Mononuclear cell (primary cell): Measurements from ENCODE around the gene INPP5D. TPM values are rescaled to one million over a fixed set of nuclear protein-coding genes. Genes with fewer than 3 reads are reported as not detected.
"Not testable (repeated sequence)": the region's sequence is repeated elsewhere in the genome, so short reads cannot be mapped to it uniquely, and the experiment has no call there.

ENCODE experiments used
- H3K27me3 ChIP-seq: 2 replicates; pipeline ENCODE4 v1.6.0; 2011; ENCODE audit warnings: low read length, control low read depth; ENCODE audit not compliant: insufficient read depth
- H3K4me1 ChIP-seq: 2 replicates; pipeline ENCODE4 v1.5.1; 2011; ENCODE audit warnings: mild to moderate bottlenecking, low read length, control low read depth; ENCODE audit not compliant: insufficient read depth
- H3K4me3 ChIP-seq: 2 replicates; pipeline ENCODE4 v1.5.1; 2011; ENCODE audit warnings: mild to moderate bottlenecking, low read length, moderate library complexity
- H3K9me3 ChIP-seq: 2 replicates; pipeline ENCODE4 v1.5.1; 2011; ENCODE audit warnings: low read depth, mild to moderate bottlenecking, control low read depth, low read length
- total RNA-seq: library from RNA; depleted of rRNA; stranded (reverse); fragments of >200 nt; gene quantifications from one replicate; pipeline ENCODE4 v1.2.3, GENCODE V29; 2012

Gene INPP5D
- total RNA-seq, 1 donor, result 122 TPM

- H3K4me3 ChIP-seq, result no peak overlapping the region
- no peaks in the 10 kb centered on the region for H3K4me1 ChIP-seq
- H3K9me3 ChIP-seq, result no peaks in the 10 kb centered on the region
- no peaks in the 10 kb centered on the region for H3K27me3 ChIP-seq
Observed at GRCh38 chr2:233152541-233152940, 92.4 kb downstream of the INPP5D start.

GRCh38 chr2:233153146-233153798, 93.1 kb downstream of the INPP5D start:
- Histone ChIP-seq H3K4me3 (no peak overlapping the region), H3K27me3 (no peaks in the 10 kb centered on the region), H3K4me1 (no peaks in the 10 kb centered on the region)

GRCh38 chr2:233156001-233156400, 95.9 kb downstream of the INPP5D start:
- Histone ChIP-seq H3K4me3 (no peak overlapping the region), H3K9me3 (no peaks in the 10 kb centered on the region), H3K4me1 (no peaks in the 10 kb centered on the region), H3K27me3 (no peaks in the 10 kb centered on the region)

More at GRCh38 chr2:233153146-233153798, 93.1 kb downstream of the INPP5D start:
- H3K9me3 ChIP-seq, result no peaks in the 10 kb centered on the region

- H3K4me1 ChIP-seq, H3K27me3 ChIP-seq, H3K4me3 ChIP-seq, H3K9me3 ChIP-seq: not testable (repeated sequence)
Observed at GRCh38 chr2:233156461-233156860, 96.3 kb downstream of the INPP5D start.

- H3K4me1 ChIP-seq, result peaks cover 34% of the 10 kb centered on the region
- no peaks in the 10 kb centered on the region for H3K9me3 ChIP-seq
- H3K27me3 ChIP-seq, result no peaks in the 10 kb centered on the region
- H3K4me3 ChIP-seq, result no peak overlapping the region
Observed at GRCh38 chr2:233161730-233162129, 101.6 kb downstream of the INPP5D start.

GRCh38 chr2:233162770-233163169, 102.6 kb downstream of the INPP5D start:
- Histone ChIP-seq H3K9me3 (no peaks in the 10 kb centered on the region), H3K27me3 (no peaks in the 10 kb centered on the region), H3K4me3 (no peak overlapping the region), H3K4me1 (peaks cover 40% of the 10 kb centered on the region)

- H3K27me3 ChIP-seq, result no peaks in the 10 kb centered on the region
Observed at GRCh38 chr2:233163486-233164103, 103.5 kb downstream of the INPP5D start.

GRCh38 chr2:233164128-233164635, 104.0 kb downstream of the INPP5D start:
- no peak overlapping the region for H3K4me3 ChIP-seq
- H3K27me3 ChIP-seq, result no peaks in the 10 kb centered on the region
- peaks cover 40% of the 10 kb centered on the region for H3K4me1 ChIP-seq
- no peaks in the 10 kb centered on the region for H3K9me3 ChIP-seq

More at GRCh38 chr2:233163486-233164103, 103.5 kb downstream of the INPP5D start:
- Histone ChIP-seq H3K4me1 (peaks cover 40% of the 10 kb centered on the region), H3K9me3 (no peaks in the 10 kb centered on the region), H3K4me3 (no peak overlapping the region)

- Histone ChIP-seq H3K9me3 (no peaks in the 10 kb centered on the region), H3K4me3 (no peak overlapping the region), H3K4me1 (peaks cover 40% of the 10 kb centered on the region), H3K27me3 (no peaks in the 10 kb centered on the region)
Observed at GRCh38 chr2:233164967-233165366, 104.8 kb downstream of the INPP5D start.

GRCh38 chr2:233165543-233165894, 105.4 kb downstream of the INPP5D start:
- H3K4me3 ChIP-seq, result no peak overlapping the region

GRCh38 chr2:233165895-233166661, 105.9 kb downstream of the INPP5D start:
- Histone ChIP-seq H3K27me3 (no peaks in the 10 kb centered on the region), H3K4me3 (no peak overlapping the region), H3K9me3 (no peaks in the 10 kb centered on the region), H3K4me1 (peaks cover 40% of the 10 kb centered on the region)

More at GRCh38 chr2:233165543-233165894, 105.4 kb downstream of the INPP5D start:
- no peaks in the 10 kb centered on the region for H3K9me3 ChIP-seq
- H3K4me1 ChIP-seq, result peaks cover 40% of the 10 kb centered on the region
- H3K27me3 ChIP-seq, result no peaks in the 10 kb centered on the region

- no peaks in the 10 kb centered on the region for H3K9me3 ChIP-seq
- no peaks in the 10 kb centered on the region for H3K27me3 ChIP-seq
- H3K4me3 ChIP-seq, result no peak overlapping the region
- peaks cover 39% of the 10 kb centered on the region for H3K4me1 ChIP-seq
Observed at GRCh38 chr2:233168445-233168844, 108.3 kb downstream of the INPP5D start.

- H3K27me3 ChIP-seq, result no peaks in the 10 kb centered on the region
- no peaks in the 10 kb centered on the region for H3K9me3 ChIP-seq
- peaks cover 35% of the 10 kb centered on the region for H3K4me1 ChIP-seq
- no peak overlapping the region for H3K4me3 ChIP-seq
Observed at GRCh38 chr2:233168919-233169318, 108.8 kb downstream of the INPP5D start.

- Histone ChIP-seq H3K27me3 (no peaks in the 10 kb centered on the region), H3K4me1 (peaks cover 10% of the 10 kb centered on the region), H3K4me3 (no peak overlapping the region), H3K9me3 (no peaks in the 10 kb centered on the region)
Observed at GRCh38 chr2:233171344-233171743, 111.2 kb downstream of the INPP5D start.

- Histone ChIP-seq H3K9me3 (no peaks in the 10 kb centered on the region), H3K4me3 (no peak overlapping the region), H3K4me1 (no peaks in the 10 kb centered on the region), H3K27me3 (no peaks in the 10 kb centered on the region)
Observed at GRCh38 chr2:233173115-233173514, 113.0 kb downstream of the INPP5D start.
